Measurements from ENCODE around the gene THSD4. TPM values are rescaled to one million over a fixed set of nuclear protein-coding genes. Genes with fewer than 3 reads are reported as not detected.

THSD4 gene
- total RNA-seq, 1 experiment from 2014 or later, result 0.29 TPM

GRCh38 chr15:71687902-71688508 is 572.7 kb downstream of the THSD4 start:
- Histone ChIP-seq H3K36me3 (ENCODE audit: control insufficient read depth, insufficient read depth, low read length) (no peaks in the 10 kb centered on the region), H3K9me3 (no peaks in the 10 kb centered on the region), H3K27me3 (replicated peaks; ENCODE audit: control insufficient read depth, insufficient read depth, low read length) (no peaks in the 10 kb centered on the region), H3K4me3 (ENCODE audit: low read depth, low read length) (no peak overlapping the region), H3K4me1 (no peaks in the 10 kb centered on the region)
- no peaks in the 10 kb centered on the region for H3K36me3 Mint-ChIP-seq (ENCODE audit: insufficient read depth, unreplicated experiment)
- H3K27me3 Mint-ChIP-seq (ENCODE audit: insufficient read depth, unreplicated experiment), result no peaks in the 10 kb centered on the region
- BruUV-seq (replicated peaks), result no TSS peak
- no peak overlapping the region for H3K4me3 Mint-ChIP-seq (ENCODE audit: unreplicated experiment)
- H3K4me1 Mint-ChIP-seq (ENCODE audit: low read depth, unreplicated experiment), result peaks cover 22% of the 10 kb centered on the region
- no peak overlapping the region for H3K27ac Mint-ChIP-seq (ENCODE audit: unreplicated experiment)
- intact Hi-C loops (cut with micrococcal nuclease; ENCODE audit: unreplicated experiment), result no loop called here
- no peak for DNase-seq
- TF ChIP-seq CTCF (IDR thresholded peaks at IDR 0.05; ENCODE audit: insufficient read depth in 1 of 2, low read depth in 1 of 2, low read length in 1 of 2, severe bottlenecking in 1 of 2, unreplicated experiment in 1 of 2), result no peak
- H3K9me3 Mint-ChIP-seq (ENCODE audit: unreplicated experiment), result peaks cover 13% of the 10 kb centered on the region
- ChIA-PET POLR2A (no interaction called here), CTCF (no interaction called here)

GRCh38 chr15:71688509-71689094 is 573.3 kb downstream of the THSD4 start:
- Mint-ChIP-seq H3K36me3 (ENCODE audit: insufficient read depth, unreplicated experiment) (no peaks in the 10 kb centered on the region), H3K4me3 (ENCODE audit: unreplicated experiment) (no peak overlapping the region), H3K27me3 (ENCODE audit: insufficient read depth, unreplicated experiment) (no peaks in the 10 kb centered on the region), H3K9me3 (ENCODE audit: unreplicated experiment) (peaks cover 13% of the 10 kb centered on the region), H3K4me1 (ENCODE audit: low read depth, unreplicated experiment) (peaks cover 16% of the 10 kb centered on the region), H3K27ac (ENCODE audit: unreplicated experiment) (peak overlapping the region; percentile 30)
- no peak for DNase-seq
- no TSS peak for BruUV-seq (replicated peaks)
- no peaks in the 10 kb centered on the region for H3K9me3 ChIP-seq
- intact Hi-C loops (cut with micrococcal nuclease; ENCODE audit: unreplicated experiment), result no loop called here
- CTCF ChIA-PET, result no interaction called here
- TF ChIP-seq CTCF (IDR thresholded peaks at IDR 0.05; ENCODE audit: insufficient read depth in 1 of 2, low read depth in 1 of 2, low read length in 1 of 2, severe bottlenecking in 1 of 2, unreplicated experiment in 1 of 2), result no peak
- no peak overlapping the region for H3K4me3 ChIP-seq (ENCODE audit: low read depth, low read length)
- no peaks in the 10 kb centered on the region for H3K4me1 ChIP-seq
- H3K36me3 ChIP-seq (ENCODE audit: control insufficient read depth, insufficient read depth, low read length), result no peaks in the 10 kb centered on the region
- POLR2A ChIA-PET, result no interaction called here
- no peaks in the 10 kb centered on the region for H3K27me3 ChIP-seq (replicated peaks; ENCODE audit: control insufficient read depth, insufficient read depth, low read length)

GRCh38 chr15:71691081-71691457 is 575.8 kb downstream of the THSD4 start:
- Mint-ChIP-seq H3K27me3 (ENCODE audit: insufficient read depth, unreplicated experiment) (no peaks in the 10 kb centered on the region), H3K4me3 (ENCODE audit: unreplicated experiment) (no peak overlapping the region)

More at GRCh38 chr15:71691081-71691457, 575.8 kb downstream of the THSD4 start:
- no peak for DNase-seq
- no peaks in the 10 kb centered on the region for H3K9me3 ChIP-seq
- intact Hi-C loops (cut with micrococcal nuclease; ENCODE audit: unreplicated experiment), result no loop called here
- POLR2A ChIA-PET, result no interaction called here
- CTCF ChIA-PET, result interaction anchor here (1.2 kb wide), 1 partner anchor 52 kb away, joined by 7 read pairs; no protein-coding TSS in a partner anchor
- H3K4me1 ChIP-seq, result no peaks in the 10 kb centered on the region
- no TSS peak for BruUV-seq (replicated peaks)
- H3K27ac Mint-ChIP-seq (ENCODE audit: unreplicated experiment), result no peak overlapping the region
- H3K9me3 Mint-ChIP-seq (ENCODE audit: unreplicated experiment), result peaks cover 13% of the 10 kb centered on the region
- H3K4me1 Mint-ChIP-seq (ENCODE audit: low read depth, unreplicated experiment), result peaks cover 15% of the 10 kb centered on the region
- H3K27me3 ChIP-seq (replicated peaks; ENCODE audit: control insufficient read depth, insufficient read depth, low read length), result no peaks in the 10 kb centered on the region
- no peaks in the 10 kb centered on the region for H3K36me3 Mint-ChIP-seq (ENCODE audit: insufficient read depth, unreplicated experiment)
- H3K36me3 ChIP-seq (ENCODE audit: control insufficient read depth, insufficient read depth, low read length), result no peaks in the 10 kb centered on the region
- no peak for TF ChIP-seq CTCF (IDR thresholded peaks at IDR 0.05; ENCODE audit: insufficient read depth in 1 of 2, low read depth in 1 of 2, low read length in 1 of 2, severe bottlenecking in 1 of 2, unreplicated experiment in 1 of 2)
- H3K4me3 ChIP-seq (ENCODE audit: low read depth, low read length), result no peak overlapping the region
